Glutamatergic neuron (in vitro differentiated cells): ENCODE measurements around the gene RMP24.
A peak's percentile ranks its signal among the peaks of the same experiment; 100 is the strongest.

Experiments used
- DNase-seq: peaks from one replicate; pipeline ENCODE4 v3.0.0; 2022
- H3K27ac Mint-ChIP-seq: one replicate; pipeline ENCODE4 v1.8.0; 2020; ENCODE audit warnings: mild to moderate bottlenecking, mixed read lengths, inconsistent platforms; ENCODE audit not compliant: unreplicated experiment
- H3K27me3 Mint-ChIP-seq: one replicate; pipeline ENCODE4 v1.8.0; 2020; ENCODE audit warnings: mild to moderate bottlenecking, moderate library complexity, mixed read lengths, inconsistent platforms; ENCODE audit not compliant: unreplicated experiment
- H3K36me3 Mint-ChIP-seq: one replicate; pipeline ENCODE4 v1.8.0; 2020; ENCODE audit warnings: mild to moderate bottlenecking, mixed read lengths, inconsistent platforms; ENCODE audit not compliant: unreplicated experiment
- H3K4me1 Mint-ChIP-seq: one replicate; pipeline ENCODE4 v1.8.0; 2020; ENCODE audit warnings: mild to moderate bottlenecking, low read depth, mixed read lengths, inconsistent platforms; ENCODE audit not compliant: unreplicated experiment
- H3K4me3 Mint-ChIP-seq: one replicate; pipeline ENCODE4 v1.8.0; 2020; ENCODE audit warnings: mild to moderate bottlenecking, mixed read lengths, inconsistent platforms; ENCODE audit not compliant: unreplicated experiment
- H3K9me3 Mint-ChIP-seq: one replicate; pipeline ENCODE4 v1.8.0; 2020; ENCODE audit warnings: mild to moderate bottlenecking, moderate library complexity, mixed read lengths, inconsistent platforms; ENCODE audit not compliant: unreplicated experiment
- TF ChIP-seq, protein P1 (sequence below): fragments of 200-600 bp; sonication (generic); IDR thresholded peaks from one replicate; pipeline ENCODE4 v1.5.0; 2021; ENCODE audit not compliant: partially characterized antibody, unreplicated experiment

RMP24 gene

DNA sequence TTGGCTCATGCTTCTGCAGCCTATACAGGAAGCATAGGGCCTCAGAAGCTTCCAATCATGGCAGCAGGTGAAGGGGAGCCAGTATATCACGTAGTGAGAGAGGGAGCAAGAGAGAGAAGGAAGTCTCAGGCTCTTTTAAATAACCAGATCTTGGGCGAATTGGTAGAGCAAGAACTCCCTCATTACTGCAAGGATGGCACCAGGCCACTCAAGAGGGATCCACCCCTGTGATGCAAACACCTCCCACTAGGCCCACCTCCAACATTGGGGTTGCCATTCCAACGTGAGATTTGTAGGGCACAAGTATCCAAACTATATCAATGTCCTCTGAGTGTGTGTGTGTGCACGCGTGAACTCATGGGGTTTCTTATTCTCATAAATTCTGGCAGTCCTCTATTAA, 37.6 kb upstream of the RMP24 start:
- peak overlapping the region; percentile 74 for H3K27ac Mint-ChIP-seq
- H3K9me3 Mint-ChIP-seq, result no peaks in the 10 kb centered on the region
- H3K36me3 Mint-ChIP-seq, result peaks cover 6% of the 10 kb centered on the region
- peaks cover 2% of the 10 kb centered on the region for H3K27me3 Mint-ChIP-seq
- DNase-seq, result no peak
- no peak overlapping the region for H3K4me3 Mint-ChIP-seq
- H3K4me1 Mint-ChIP-seq, result peaks cover 2% of the 10 kb centered on the region
- TF ChIP-seq, protein P1, sequence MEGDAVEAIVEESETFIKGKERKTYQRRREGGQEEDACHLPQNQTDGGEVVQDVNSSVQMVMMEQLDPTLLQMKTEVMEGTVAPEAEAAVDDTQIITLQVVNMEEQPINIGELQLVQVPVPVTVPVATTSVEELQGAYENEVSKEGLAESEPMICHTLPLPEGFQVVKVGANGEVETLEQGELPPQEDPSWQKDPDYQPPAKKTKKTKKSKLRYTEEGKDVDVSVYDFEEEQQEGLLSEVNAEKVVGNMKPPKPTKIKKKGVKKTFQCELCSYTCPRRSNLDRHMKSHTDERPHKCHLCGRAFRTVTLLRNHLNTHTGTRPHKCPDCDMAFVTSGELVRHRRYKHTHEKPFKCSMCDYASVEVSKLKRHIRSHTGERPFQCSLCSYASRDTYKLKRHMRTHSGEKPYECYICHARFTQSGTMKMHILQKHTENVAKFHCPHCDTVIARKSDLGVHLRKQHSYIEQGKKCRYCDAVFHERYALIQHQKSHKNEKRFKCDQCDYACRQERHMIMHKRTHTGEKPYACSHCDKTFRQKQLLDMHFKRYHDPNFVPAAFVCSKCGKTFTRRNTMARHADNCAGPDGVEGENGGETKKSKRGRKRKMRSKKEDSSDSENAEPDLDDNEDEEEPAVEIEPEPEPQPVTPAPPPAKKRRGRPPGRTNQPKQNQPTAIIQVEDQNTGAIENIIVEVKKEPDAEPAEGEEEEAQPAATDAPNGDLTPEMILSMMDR, result no peak

DNA sequence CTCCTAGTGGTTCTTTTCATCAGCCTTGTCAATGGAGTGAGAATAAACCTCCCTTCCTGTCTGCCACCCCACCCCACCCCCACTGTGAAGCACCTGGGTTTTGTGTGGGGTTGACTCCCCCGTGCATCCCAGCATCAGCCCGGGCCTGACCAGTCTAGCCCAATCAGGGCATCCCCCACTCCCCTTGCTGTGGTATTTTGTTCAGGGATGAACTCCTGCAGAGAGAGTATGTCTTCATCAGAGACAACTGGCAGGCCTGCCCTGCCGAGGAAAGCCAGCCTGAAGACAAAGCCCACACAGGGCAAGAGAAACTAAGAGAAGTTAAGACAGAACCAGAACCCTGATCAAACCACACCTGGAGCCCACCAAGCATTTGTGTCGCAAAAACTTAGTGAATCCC, 36.7 kb upstream of the RMP24 start:
- TF ChIP-seq, protein P1, result no peak
- Mint-ChIP-seq H3K4me3 (no peak overlapping the region), H3K27ac (no peak overlapping the region), H3K27me3 (peaks cover 2% of the 10 kb centered on the region), H3K4me1 (peaks cover 2% of the 10 kb centered on the region), H3K36me3 (no peaks in the 10 kb centered on the region), H3K9me3 (no peaks in the 10 kb centered on the region)
- no peak for DNase-seq

- no peaks in the 10 kb centered on the region for H3K9me3 Mint-ChIP-seq
- peaks cover 2% of the 10 kb centered on the region for H3K4me1 Mint-ChIP-seq
- peaks cover 3% of the 10 kb centered on the region for H3K27me3 Mint-ChIP-seq
- H3K27ac Mint-ChIP-seq, result no peak overlapping the region
- no peak overlapping the region for H3K4me3 Mint-ChIP-seq
- no peak for DNase-seq
- TF ChIP-seq, protein P1, result no peak
- H3K36me3 Mint-ChIP-seq, result no peaks in the 10 kb centered on the region
Observed at GRCh38 chr18:35936951-35937350, 35.5 kb upstream of the RMP24 start.

GRCh38 chr18:35938158-35938557, 34.3 kb upstream of the RMP24 start:
- peaks cover 3% of the 10 kb centered on the region for H3K27me3 Mint-ChIP-seq
- no peak overlapping the region for H3K27ac Mint-ChIP-seq
- DNase-seq, result no peak
- H3K4me3 Mint-ChIP-seq, result no peak overlapping the region
- no peaks in the 10 kb centered on the region for H3K9me3 Mint-ChIP-seq
- TF ChIP-seq, protein P1, result no peak
- H3K4me1 Mint-ChIP-seq, result peaks cover 2% of the 10 kb centered on the region
- no peaks in the 10 kb centered on the region for H3K36me3 Mint-ChIP-seq

GRCh38 chr18:35938562-35938961, 33.9 kb upstream of the RMP24 start:
- Mint-ChIP-seq H3K4me1 (peaks cover 2% of the 10 kb centered on the region), H3K4me3 (no peak overlapping the region), H3K9me3 (no peaks in the 10 kb centered on the region), H3K36me3 (no peaks in the 10 kb centered on the region), H3K27me3 (peaks cover 3% of the 10 kb centered on the region), H3K27ac (no peak overlapping the region)
- no peak for DNase-seq
- TF ChIP-seq, protein P1, result no peak
